DMS79 (cell line): Measurements from ENCODE around the gene TMEM238.
"Not testable (repeated sequence)": the region's sequence is repeated elsewhere in the genome, so short reads cannot be mapped to it uniquely, and the experiment has no call there.

Experiments used
- DNase-seq: peaks from one replicate; lab custom pipeline; 2025; lab: John Stamatoyannopoulos, UW

TMEM238 gene

GRCh38 chr19:55401390-55401789 lies 17.3 kb upstream of the TMEM238 start:
- not testable (repeated sequence) for DNase-seq

DNA sequence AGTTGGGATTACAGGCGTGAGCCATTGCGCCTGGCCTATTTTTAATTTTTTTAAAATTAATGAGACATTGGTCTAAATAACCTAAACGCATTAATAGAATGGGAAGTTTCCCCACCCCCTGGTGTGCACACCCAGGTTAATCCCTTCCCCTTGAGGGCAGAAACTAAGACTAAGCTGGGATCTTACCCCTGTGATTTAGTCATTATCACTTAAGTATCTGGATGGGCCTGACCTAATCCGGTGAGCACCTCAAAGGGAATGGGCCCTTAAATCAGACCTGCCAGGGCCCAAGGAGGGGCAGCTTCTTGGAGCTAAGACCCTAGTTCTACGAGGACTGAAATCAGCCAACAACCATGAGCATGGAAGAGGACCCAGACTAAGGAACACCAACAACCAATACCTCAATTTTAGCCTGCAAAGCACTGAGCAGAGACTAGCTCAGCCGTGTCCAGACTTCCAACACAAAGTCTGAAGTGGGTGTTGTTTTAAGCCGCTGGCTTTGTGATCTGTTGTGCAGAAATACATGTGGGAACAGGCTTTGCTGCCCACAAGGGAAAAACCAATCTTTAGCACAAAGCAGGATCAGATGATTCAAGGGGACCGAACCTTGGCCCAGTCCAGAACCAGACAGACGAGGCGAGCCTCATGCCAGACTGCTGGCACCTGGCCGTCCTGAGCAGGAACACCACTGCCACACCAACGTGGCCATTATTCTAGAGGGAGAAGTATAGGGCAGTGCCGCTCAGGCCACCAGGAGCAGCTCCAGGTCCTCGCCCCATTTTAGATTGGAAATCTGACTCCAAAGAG lies 16.4 kb upstream of the TMEM238 start:
- no peak for DNase-seq

GRCh38 chr19:55398200-55398925 lies 14.3 kb upstream of the TMEM238 start:
- no peak for DNase-seq

DNA sequence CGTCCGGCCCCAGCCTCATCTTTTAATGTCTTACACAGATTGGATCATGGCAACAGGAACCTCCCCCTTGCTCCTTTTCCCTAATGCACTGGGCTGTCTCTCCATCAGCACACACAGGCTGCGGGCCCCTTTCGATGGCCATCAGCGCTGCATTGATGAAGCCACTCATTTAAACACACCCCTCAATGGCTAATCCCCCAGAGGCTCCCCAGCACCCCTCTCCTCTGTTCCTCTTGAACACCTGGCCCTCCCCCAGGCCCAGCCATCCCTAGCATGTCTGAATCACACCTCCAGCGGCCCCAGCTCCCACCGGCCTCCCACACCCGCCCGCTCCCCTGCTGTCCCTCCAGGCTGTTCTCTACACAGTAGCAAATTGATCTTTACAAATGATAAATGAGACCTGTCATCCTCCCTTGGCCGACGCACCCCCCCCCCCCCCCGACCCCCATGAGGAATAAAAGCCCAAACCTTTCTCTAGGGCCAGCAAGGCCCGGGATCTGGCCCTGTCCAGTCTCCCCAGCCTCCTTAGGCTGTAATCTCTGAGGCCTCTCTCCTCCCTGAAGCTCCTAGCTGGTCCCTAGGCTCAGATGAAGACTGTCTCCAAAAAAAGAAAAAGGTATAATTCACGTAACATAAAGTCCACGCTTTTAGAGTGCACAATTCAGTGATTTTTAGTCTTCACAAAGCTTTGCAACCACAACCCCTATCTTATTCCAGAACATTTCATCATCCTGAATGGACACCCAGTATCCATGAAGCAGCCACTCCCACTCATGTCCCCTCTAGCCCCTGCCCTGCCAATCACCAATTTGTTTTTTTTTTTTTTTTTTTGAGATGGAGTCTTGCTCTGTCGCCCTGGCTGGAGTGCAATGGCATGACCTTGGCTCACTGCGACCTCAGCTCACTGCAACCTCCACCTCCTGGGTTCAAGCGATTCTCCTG lies 9.0 kb upstream of the TMEM238 start:
- DNase-seq, result no peak

DNA sequence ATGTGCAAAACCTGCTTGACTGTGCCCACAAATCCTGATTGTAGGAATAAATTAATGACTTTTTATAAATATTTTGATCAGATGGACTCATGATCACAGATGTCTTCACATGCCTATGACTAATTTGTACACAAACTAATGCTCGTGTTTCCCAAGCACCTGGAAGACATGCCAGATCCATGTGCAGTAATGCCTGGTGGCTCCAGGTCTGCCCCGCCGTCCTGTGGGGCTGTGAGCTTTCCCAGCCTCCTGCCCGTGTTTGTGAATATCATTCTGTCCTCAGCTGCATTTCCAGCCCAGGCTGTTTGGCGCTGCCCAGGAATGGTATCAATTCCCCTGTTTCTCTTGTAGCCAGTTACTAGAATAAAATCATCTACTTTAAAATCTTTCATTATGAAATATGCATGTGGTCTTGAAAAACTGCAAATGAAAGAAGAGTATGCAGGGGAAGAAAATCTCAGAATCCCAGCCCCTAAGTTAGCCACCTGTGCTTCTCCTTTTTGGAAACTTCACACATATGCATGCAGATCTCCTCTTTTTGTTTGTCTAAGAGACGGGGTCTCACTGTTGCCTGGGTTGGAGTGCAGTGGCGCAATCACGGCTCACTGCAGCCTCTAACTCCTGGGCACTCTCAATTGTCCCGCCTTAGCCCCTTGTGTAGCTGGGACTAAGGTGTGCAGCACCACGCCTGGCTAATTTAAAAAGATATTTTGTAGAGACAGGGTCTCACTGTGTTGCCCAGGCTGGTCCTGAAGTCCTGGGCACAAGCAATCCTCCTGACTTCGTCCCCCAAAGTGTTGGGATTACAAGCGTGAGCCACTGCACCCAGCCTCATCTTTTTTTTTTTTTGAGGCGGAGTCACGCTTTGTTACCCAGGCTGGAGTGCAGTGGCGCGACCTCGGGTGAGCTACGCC lies 7.9 kb upstream of the TMEM238 start:
- no peak for DNase-seq

- no peak for DNase-seq
These were observed 7.1 kb upstream of the TMEM238 start for GRCh38 chr19:55391191-55391670.

DNA sequence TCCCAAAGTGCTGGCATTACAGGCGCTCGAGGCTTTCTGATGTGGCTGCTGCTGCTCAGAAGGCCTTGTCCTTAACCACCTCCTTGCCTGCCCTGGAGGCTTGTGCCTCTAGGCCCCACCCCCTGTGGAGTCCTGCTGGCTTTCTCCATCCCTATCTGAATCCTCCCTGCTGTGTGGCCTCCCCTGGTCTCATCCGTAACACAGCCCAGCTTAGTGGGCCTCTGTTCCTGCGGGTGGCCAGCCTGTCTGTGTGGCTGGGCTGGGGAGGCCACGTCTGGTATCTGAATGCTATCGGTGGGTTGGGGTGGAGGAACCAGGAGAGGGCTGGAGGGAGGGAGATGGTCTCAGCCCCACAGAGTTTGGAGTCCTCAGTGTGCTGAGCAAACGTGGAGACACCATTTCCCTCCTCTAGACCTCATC lies 6.4 kb upstream of the TMEM238 start:
- DNase-seq, result no peak

DNA sequence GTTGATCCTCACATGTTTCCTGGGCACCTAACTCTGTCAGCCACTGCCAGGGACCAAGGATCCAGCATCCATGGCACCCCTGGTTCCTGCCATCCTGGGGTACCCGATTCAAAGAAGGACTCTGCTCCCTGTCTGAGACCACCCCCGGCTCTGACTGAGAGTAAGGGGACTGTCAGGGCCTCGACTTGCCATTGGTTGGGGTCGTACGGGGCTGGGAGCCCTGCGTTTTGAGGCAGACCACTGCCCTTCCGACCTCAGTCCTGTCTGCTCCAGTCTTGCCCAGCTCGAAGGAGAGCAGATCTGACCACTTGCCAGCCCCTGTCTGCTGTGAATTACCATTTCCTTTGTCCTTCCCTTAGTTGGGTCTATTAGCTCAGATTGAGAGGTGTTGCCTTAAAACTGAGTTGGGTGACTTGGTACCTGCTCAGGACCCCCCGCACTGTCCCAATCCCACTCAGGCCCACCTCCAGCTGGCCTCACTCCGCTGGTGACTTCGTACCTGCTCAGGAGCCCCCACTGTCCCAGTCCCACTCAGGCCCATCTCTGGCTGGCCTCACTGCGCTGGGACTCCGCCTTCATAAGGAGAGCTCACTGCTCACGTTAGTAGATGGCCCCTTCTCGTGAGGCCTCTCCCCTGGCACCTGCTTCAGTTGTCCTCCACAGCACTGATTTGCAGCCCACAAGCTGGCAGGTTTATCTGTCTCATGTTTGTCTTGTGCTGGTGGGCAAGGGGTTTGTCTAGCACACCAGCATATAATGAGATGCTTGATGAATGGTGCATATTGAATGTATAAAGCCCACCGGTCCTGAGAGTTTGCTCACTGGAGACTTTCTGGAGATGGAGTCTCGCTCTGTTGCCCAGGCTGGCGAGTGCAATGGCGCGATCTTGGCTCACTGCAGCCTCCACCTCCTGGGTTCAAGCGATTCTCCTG lies 5.6 kb upstream of the TMEM238 start:
- no peak for DNase-seq

GRCh38 chr19:55387736-55388497 lies 3.8 kb upstream of the TMEM238 start:
- DNase-seq, result no peak

DNA sequence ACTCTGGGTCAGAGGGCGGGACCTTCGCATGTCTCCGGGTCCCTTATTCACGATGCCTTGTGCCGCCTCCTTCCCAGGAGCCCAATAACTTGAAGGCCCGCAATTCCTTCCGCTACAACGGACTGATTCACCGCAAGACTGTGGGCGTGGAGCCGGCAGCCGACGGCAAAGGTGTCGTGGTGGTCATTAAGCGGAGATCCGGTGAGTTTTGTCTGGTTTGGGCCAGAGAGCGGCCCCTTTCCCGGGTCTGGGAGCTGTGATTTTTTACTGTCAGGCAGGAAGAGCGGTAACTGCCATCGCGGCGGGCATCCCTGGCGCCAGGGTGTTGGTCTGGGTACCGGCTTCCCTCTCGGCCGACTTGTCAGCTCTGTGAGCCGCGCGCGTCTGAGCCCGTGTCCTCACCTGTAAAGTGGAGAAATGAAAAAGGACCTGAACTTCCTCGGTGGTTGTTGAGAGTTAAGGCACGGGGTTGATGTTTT lies 2.4 kb upstream of the TMEM238 start:
- no peak for DNase-seq

DNA sequence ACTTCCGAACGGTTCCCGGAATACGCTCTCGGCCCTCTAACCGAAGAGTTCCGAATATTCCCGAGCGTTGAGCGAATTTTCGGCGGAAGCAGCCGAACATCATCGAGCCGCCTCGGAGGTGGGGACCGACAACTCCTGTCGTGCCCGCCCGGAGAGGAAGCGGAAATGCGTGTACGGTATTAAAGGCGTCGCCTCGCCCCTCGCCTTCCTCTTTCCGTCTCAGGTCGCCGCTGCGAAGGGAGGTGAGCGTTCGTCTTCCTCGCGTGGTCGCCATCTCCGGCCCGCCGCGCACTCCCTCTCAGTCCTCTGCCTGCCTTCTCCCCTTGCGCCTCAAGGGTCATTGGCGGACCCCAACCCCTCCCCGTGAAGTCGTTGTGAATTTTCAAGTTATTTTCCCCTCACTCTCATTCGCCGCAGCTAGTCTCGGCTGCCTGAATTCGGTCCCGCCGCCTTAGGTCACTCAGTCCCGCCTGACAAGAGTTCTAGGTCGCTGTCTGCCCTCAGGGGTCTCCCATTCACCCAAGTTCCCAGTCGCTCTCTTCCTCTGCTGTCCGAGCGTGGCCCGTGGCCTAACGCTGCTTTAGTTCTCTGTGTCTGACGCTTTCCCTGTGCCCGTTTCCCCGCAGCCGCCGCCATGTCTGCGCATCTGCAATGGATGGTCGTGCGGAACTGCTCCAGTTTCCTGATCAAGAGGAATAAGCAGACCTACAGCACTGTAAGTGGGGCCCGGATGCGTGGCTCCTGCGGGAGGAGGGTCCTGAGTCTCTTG lies 1.8 kb upstream of the TMEM238 start, which contains the start of gene RPL28:
Gene RPL28 (plus strand): TSS at position 209 of the 769 bp plus-strand sequence. CDS start 426 bp downstream, at position 635.
- DNase-seq, result peak; percentile 97

GRCh38 chr19:55384920-55385723 lies 1.0 kb upstream of the TMEM238 start:
- DNase-seq, result peak; percentile 90

- peak; percentile 35 for DNase-seq
These were observed 587 bp downstream of the TMEM238 start for GRCh38 chr19:55383279-55384130.

- no peak for DNase-seq
These were observed 1.5 kb downstream of the TMEM238 start for GRCh38 chr19:55382522-55383054.

GRCh38 chr19:55382013-55382412 lies 2.1 kb downstream of the TMEM238 start:
- DNase-seq, result no peak

- DNase-seq, result no peak
These were observed 4.9 kb downstream of the TMEM238 start for GRCh38 chr19:55379174-55379573.
